HG02642 (cell line): ENCODE results near the gene ABCB10.
"Not testable (repeated sequence)": the region's sequence is repeated elsewhere in the genome, so short reads cannot be mapped to it uniquely, and the experiment has no call there.

Experiments used
- ATAC-seq: cut with Tn5 transposase; IDR thresholded peaks from one replicate; pipeline ENCODE4 v1.9.1; 2021; ENCODE audit warnings: mild to moderate bottlenecking; ENCODE audit not compliant: unreplicated experiment, poor library complexity

ABCB10 gene

DNA sequence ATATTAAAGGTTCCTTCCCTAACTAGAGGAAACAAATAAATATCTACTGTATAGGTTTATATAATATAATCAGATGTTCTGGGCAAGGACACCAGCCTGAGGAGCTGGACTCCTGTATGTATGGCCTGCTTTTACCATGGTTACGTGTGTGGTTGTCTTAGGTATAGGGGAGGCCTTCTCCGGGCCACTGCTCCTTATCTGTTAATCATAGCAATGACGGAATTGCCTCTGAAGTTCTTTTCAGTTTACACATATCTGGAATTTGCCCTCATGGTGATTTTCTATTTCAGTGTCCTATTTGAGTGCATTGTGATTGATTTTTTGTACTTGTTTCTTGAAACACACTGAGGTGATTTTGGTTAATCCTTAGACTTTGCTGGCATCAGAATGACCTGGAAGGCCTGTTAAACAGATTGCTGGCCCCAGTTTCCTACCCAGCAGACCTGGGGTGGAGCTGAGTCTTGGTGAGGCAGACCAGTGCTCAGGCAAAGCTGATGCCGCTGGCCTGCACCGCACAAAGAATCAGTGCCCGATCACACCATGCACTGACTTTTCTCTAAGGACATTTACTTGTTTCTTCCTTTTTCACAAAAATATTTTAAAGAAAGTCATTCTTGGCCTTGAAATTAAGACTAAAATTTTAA, 18.5 kb downstream of the ABCB10 start:
- ATAC-seq, result no peak

DNA sequence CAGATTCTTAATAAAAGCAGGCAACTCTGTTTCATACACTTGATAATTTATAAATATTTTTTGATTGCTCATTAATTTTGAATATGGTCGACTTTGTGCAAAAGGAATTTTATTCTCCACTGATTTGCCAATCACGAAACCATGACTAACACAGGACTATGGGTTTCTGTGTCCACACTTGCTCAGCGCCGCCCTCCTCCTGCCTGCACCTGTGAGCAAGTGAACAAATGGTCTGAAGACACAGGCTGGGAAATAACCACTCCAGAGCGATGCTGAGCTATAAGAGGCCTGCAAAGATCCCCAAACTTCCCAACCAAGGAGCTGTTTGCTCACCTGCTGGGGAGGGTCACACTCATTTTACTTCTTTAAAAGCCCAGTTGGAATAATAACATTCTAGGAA, 19.6 kb downstream of the ABCB10 start:
- no peak for ATAC-seq

DNA sequence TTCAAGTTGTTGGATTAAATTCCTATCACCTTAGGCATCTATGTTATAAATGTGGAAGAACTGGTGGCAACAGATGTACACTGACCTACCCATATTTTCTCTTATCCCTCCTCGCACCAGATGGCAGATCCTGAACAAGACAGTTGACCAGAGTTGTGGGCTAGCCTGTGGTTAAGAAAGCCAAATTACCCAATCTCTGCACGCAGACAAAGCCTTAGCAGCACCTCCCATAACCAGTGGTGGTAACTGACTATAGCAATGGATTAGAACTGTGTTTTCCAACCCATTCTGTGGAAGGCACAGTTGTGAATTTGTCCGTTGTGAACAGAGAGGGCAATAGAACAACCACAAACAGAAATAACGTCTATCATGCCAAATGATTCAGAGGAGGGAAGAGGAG, 20.6 kb downstream of the ABCB10 start:
- no peak for ATAC-seq

DNA sequence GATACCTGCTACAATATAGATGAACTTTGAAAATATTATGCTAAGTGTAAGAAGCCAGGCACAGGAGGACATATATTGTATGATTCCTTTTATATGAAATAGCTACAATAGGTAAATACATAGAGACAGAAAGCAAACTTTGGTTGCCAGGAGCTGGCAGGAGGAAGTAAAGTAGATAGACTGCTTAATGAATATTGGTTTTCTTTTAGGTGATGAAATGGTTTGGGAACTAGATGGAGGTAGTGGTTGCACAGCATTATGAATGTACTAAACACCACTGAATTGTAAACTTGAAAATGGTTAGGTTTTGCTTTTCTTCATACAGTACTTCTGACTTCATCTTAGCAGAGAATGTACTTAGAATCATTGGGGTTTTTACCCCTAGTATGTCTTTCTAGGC, 21.5 kb downstream of the ABCB10 start:
- no peak for ATAC-seq

DNA sequence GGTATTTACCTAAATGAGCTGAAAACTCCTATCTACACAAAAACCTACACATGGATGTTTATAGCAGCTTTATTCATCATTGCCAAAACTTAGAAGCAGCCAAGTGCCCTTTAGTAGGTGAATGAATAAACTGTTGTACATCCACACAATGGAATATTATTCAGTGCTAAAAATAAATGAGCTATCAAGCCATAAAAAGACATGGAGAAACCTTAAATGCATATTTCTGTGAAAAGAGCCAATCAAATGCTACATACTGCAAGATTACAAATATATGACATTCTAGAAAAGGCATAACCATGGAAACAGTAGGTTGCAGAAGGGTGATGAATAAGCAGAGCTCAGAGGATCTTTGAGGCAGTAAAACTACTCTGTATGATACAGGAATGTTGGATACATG, 23.3 kb downstream of the ABCB10 start:
- no peak for ATAC-seq

DNA sequence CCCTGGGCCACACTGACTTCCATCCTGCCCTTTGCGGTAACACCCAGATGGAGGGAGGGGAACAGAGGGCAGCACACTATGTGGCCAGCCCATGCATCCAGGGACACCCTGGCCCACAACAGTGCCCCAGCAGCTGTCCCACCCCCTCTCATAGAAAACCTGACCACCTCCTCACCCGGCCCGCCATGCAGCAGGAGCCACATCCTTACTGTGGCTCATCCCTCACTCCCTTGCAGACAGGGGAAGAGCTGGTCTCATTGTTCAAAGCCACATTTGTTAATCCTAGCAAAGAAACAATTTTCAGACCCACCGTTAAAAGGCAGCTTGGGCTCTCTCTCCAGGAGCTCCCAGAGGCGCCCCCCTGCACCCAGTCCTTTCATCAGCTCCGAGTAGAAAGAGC, 27.2 kb downstream of the ABCB10 start:
- ATAC-seq, result no peak

DNA sequence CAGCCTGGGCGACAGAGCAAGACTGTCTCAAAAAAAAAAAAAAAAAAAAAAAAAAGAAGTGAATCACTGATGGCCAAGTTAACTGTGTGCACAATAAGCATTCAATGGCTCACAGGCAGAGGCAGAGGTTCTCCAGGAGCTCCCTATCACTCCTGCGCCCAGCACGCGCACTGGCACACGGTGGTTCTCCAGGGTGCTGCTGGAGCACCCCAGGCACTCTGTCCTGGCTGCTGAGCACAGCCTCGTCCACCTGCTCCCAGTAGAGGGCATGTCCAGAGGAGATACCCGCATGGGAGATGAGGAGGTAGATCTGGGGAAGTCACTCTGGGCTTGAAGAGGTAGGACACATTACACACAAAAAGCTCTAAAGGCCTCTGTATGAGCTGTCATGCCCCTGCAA, 28.9 kb downstream of the ABCB10 start:
- ATAC-seq, result no peak

DNA sequence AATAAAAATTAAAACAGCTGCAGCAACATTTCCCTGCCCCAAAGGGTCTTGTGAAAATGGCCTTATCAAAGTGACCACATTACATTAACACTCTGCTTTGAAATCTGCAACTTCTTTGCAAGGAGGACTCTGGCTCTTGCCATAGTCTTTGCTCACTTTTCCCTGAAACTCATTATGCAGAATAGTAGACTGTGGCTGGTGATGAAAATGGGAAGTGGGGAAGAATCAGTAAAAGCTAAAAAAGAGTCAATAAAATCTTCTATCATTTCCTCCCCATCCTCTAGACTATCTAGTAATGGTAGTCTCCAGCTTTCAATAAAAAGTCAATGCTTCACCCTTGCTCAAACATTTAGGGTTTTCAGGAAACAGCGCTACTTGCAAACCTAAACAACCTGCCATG, 31.8 kb downstream of the ABCB10 start:
- no peak for ATAC-seq

DNA sequence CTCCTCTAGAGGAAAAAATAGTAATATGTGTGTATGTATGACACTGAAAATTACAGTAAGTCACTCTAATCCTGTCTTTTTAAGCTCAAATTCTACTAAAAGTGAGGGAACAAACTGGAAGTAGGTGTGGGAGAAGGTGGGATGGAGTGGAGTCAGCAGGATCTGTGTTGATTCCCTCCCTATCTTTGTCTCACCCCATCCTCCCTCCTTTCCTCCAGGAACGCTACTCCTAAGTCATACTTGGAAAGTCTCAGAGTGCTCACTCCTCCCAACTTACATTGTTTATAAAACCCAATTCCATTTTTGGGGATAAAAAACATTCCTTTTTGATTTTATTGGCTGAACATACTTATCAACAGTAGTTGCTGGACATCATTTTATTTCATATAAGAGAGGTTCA, 35.5 kb downstream of the ABCB10 start:
- no peak for ATAC-seq

DNA sequence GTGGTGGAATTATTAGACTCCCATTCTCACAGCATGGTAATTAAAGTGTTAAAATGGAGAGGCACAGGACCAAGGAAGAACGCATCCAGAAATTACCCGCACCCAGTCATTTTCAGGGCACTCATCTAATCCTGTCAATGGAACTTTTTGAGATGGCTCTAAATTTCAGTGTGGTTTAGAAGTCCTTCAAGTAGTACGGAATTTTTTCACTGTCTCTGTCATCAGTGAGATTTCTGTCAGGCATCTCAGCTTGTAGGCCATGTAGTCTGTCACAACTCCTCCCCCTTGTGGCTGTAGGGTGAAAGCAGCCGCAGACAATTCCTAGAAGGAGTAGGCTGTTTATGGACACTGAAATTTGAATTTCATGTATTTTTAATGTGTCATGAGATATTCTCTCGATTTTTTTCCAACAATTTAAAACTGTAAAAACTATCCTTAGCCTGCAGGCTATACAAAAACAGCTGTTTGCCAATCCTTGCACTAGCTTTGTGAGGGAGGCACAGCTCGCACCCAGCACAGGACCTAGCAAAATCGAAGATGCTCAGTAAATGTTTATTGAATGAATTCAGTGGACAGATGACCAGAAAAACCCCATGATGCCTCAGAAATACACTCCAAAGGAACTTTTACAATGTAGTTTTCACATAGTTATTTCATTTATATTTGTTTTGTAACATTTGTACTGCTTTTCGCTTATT, 43.8 kb downstream of the ABCB10 start:
- no peak for ATAC-seq

DNA sequence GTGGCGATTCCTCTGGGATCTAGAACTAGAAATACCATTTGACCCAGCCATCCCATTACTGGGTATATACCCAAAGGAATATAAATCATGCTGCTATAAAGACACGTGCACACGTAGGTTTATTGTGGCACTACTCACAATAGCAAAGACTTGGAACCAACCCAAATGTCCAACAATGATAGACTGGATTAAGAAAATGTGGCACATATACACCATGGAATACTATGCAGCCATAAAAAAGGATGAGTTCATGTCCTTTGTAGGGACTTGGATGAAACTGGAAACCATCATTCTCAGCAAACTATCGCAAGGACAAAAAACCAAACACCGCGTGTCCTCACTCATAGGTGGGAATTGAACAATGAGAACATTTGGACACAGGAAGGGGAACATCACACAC, 46.9 kb downstream of the ABCB10 start:
- not testable (repeated sequence) for ATAC-seq

DNA sequence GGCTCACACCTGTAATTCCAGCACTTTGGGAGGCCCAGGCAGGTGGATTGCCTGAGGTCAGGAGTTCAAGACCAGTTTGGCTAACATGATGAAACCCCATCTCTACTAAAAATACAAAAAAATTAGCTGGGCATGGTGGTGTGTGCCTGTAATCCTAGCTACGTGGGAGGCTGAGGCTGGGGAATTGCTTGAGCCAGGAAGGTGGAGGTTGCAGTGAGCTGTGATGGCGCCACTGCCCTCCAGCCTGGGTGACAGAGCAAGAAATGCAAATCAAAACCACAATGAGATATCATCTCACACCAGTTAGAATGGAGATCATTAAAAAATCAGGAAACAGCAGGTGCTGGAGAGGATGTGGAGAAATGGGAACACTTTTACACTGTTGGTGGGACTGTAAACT, 47.3 kb downstream of the ABCB10 start:
- not testable (repeated sequence) for ATAC-seq

DNA sequence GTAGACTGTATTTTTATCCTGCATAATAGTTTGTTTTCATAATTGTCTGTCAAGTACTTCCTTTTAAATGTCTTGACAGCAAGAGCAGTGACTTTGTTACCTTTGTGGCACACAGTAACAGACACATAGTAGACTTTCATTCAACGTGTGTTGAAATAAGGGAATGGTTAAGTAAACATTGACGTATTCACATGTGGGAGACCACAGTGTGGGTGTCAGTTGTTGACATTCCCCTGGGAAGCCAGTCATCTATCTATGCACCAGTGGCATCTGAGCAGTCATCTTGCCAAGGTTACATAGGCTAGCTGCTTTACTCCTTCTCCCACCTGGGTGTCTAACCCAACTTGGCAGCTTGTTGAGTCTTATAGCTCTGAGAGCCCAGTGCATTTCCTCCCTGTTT, 48.9 kb downstream of the ABCB10 start:
- no peak for ATAC-seq

DNA sequence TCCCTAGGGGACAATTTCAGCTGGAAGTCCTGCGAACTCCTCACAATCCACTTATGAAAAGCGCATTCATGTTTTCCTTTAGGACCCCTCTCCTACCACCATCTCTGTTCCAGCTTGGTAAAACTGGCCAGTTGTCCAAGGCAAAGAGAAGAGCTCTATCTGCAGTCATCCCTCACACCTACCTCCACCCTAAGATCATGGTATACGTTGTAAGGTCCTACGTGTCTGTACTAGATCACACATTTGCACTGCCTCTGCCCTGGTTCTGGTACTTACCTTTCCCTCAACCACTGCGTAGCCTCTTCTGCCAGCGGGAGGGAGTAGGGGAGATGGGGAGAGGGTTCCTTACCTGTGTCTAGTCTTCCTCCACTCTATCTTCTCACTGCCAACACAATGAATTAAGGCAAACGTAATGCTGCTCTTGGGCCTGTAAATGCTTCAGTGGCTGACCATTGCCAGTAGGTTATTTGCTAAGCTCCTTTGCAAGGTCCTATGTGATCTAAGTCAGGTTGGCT, 49.6 kb downstream of the ABCB10 start:
- no peak for ATAC-seq

DNA sequence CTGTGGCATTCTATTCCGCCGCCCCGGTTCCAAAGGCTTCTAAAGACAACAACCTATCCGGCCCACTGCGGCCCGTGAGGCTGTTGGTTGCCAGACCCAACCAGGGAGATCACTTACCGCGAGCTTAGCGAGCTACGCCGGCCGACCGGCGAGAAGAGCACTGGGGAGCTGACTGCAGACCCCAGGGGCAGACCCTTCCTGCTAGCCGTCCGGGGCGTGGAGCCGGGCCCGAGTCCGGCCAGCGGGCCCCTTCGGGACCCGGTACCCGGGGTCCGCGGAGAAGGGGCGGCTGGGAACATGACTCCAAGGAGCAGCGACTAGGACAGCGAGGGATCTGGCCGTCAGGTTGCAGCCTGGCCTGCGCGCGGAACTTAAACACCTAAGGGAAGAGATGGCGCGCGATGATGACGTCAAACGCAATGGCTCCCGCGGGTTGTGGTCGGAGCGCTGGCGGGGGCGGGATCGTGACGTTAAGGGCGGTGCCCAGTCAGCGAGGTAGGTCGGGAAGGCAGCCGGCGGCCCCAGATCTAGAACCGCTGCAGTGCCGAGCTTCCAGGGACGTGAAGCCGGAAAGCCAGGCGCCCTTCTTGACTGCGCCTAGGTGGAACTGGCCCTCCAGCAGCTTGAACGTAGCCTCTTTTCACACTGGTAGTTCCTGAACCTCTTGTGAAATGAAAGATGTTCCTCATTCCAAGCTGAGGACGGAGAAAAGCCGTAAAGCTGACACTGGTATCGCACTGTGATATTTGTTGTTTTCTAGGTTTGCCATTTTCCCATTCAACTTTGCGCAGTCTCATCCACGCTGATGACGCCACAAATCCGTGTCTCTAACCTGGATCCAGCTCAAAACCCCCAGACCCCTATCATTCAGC, 50.3 kb downstream of the ABCB10 start, which contains the start of gene NUP133:
Gene NUP133 (minus strand): TSS at position 391 of the 872 bp plus-strand sequence. CDS start 92 bp downstream, at position 299.
- peak; percentile 97 for ATAC-seq

DNA sequence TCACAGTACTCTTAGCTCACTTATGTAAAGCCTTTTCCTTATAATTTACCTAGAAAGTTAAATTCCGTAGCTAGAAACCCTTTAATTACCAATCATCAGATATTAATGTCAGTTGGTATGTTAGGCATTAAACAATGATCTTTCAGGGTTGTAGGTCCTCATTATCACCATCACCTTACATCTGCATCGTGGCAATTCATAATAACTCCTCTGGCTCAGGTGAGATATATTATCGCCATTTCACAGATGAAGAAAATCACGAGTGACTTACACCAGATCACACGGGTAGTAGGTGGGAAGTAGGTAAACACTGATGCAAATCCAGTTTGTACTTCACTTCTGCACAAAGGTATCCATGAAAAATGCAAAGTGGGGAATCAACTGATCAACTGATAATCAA, 51.0 kb downstream of the ABCB10 start:
- ATAC-seq, result peak; percentile 1

DNA sequence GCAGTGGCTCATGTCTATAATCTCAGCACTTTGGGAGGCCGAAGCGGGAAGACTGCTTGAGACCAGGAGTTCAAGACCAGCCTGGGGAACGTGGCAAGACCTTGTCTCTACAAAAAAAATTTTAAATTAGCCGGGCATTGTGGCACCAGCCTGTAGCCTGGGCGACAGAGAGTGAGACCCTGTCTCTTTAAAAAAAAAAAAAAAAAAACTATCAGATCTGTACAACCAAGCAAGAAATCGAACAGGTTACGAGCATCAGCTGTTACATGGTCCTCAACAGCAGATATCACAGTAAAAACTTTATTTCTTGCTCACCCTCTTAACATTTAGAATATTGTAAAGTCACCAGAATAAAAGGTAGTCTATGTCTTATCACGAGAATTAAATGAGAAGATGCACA, 51.9 kb downstream of the ABCB10 start:
- ATAC-seq, result no peak

DNA sequence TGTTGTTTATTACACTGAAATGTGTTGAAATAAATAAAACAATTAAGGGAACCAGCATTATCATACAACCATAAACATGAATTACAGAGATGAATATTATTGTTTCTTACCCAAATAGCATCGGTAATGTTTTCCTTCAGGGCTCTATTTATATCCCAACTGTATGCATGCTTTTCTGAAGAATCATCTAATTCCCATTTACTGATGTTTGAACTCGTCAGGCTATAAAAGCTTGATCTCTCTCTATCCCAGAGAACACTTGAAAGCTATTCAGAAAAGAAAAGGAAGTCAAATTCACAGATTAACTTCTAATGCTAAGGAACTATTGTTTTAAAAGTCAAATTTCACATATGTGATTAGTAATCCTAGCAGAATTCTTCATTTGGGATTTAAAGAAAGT, 62.7 kb downstream of the ABCB10 start:
- no peak for ATAC-seq

DNA sequence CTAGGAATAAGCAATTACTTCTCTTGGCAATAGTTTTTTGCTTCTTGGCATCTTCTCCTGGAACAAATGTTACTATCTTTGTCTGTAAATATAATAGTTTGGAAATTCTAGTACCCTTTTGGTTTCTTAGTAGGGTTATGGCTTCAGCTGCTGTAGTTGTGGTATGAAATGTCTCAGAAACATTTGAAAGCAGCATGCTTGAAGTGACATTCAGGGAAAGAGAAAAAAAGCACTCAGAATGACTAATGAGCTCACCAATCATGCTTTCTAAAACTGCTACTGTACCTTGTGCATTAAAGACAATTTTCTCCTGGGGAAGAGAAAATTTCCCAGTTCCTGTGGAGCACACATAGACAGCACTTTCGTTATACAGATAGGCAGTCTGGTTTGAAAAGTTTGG, 71.3 kb downstream of the ABCB10 start:
- ATAC-seq, result no peak

DNA sequence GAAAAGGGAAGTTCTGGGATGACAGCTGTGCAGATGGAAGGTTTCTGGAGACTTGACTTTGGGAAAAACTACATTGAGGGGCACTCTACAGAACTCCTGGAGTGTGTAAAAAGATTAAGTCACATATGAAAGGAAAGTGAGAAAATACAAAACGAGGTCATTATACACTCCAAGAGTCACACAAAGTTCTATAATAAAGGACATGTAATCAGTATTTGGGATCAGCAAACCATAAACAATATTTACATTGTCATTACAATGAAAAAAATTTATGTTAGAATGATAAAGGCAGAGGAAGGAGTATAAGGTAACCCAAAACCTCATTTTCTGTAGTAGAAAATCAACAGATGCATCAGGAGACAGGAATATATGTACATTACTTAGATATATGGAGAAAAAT, 73.2 kb downstream of the ABCB10 start:
- no peak for ATAC-seq

DNA sequence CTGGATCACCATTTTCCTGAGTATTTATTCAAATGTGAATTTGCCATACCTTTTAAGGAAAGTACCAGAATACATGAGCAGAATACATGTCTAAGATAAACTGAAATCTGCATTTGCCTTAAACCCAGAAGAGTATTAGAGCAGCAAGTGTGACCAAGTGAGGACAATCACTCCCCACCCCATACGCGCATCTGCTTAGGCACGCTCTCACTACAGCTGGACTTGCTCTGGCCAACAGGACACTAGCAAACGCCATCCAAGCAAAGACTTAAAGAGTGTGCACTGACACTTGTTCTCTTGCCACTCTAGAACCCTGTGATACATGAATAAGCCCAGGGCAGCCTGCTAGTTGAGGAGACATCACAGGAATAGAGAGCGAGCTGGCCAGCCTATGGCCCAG, 76.0 kb downstream of the ABCB10 start:
- no peak for ATAC-seq
